Chondrocyte (in vitro differentiated cells): Measurements from ENCODE around the gene SMNDC1. TPM values are rescaled to one million over a fixed set of nuclear protein-coding genes. Genes with fewer than 3 reads are reported as not detected.

Source experiments
- DNase-seq: peaks from one replicate; pipeline ENCODE4 v3.0.0; 2021; ENCODE audit warnings: mixed read lengths, low spot score
- H3K27ac Mint-ChIP-seq: one replicate; pipeline ENCODE4 v1.8.0; 2021; ENCODE audit warnings: mild to moderate bottlenecking, moderate library complexity, mixed read lengths; ENCODE audit not compliant: unreplicated experiment
- H3K27me3 Mint-ChIP-seq: 2 replicates; pipeline ENCODE4 v1.8.0; 2021; ENCODE audit warnings: low read depth, mixed read lengths
- H3K36me3 Mint-ChIP-seq: 2 replicates; pipeline ENCODE4 v1.8.0; 2021; ENCODE audit warnings: low read depth, mixed read lengths
- H3K4me1 Mint-ChIP-seq: 2 replicates; pipeline ENCODE4 v1.8.0; 2021; ENCODE audit warnings: low read depth, mild to moderate bottlenecking, mixed read lengths
- H3K4me3 Mint-ChIP-seq: one replicate; pipeline ENCODE4 v1.8.0; 2021; ENCODE audit warnings: mild to moderate bottlenecking, moderate library complexity, mixed read lengths; ENCODE audit not compliant: unreplicated experiment
- H3K9me3 Mint-ChIP-seq: 2 replicates; pipeline ENCODE4 v1.8.0; 2021; ENCODE audit warnings: low read depth, mixed read lengths
- total RNA-seq: library from RNA; stranded (reverse); gene quantifications from 3 replicates; pipeline ENCODE4 v1.2.1, GENCODE V29; 2021
- TF ChIP-seq, protein P1 (sequence below): fragments of 200-600 bp; sonication (generic); IDR thresholded peaks from 2 replicates; pipeline ENCODE4 v1.5.0; 2021; ENCODE audit warnings: antibody characterized with exemption, mild to moderate bottlenecking, moderate library complexity

Gene SMNDC1
- total RNA-seq, 1 donor from 2014 or later, result 26.2 TPM

DNA sequence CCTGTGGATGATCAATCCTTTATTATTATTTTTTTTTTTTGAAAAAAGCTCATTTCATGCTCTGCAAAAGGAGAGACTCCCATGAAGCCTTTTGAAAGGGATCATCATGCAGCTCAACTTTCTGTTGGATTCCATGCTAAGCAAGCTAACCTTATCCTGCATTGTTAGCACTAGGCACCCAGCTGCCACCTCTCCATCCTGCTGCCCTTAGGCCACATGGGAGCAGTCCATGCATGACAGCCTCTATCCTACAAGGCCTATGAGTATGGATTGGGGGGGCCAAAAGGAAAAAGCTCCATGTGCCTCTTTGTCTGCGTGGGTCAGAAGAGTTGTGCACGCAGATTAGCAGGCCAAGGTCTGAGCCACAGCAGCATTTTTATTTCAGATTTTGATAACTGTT, 19.2 kb downstream of the SMNDC1 start:
- TF ChIP-seq, protein P1, sequence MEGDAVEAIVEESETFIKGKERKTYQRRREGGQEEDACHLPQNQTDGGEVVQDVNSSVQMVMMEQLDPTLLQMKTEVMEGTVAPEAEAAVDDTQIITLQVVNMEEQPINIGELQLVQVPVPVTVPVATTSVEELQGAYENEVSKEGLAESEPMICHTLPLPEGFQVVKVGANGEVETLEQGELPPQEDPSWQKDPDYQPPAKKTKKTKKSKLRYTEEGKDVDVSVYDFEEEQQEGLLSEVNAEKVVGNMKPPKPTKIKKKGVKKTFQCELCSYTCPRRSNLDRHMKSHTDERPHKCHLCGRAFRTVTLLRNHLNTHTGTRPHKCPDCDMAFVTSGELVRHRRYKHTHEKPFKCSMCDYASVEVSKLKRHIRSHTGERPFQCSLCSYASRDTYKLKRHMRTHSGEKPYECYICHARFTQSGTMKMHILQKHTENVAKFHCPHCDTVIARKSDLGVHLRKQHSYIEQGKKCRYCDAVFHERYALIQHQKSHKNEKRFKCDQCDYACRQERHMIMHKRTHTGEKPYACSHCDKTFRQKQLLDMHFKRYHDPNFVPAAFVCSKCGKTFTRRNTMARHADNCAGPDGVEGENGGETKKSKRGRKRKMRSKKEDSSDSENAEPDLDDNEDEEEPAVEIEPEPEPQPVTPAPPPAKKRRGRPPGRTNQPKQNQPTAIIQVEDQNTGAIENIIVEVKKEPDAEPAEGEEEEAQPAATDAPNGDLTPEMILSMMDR, result no peak
- Mint-ChIP-seq H3K4me1 (no peaks in the 10 kb centered on the region), H3K27ac (no peak overlapping the region), H3K36me3 (peaks cover 9% of the 10 kb centered on the region), H3K4me3 (no peak overlapping the region), H3K9me3 (no peaks in the 10 kb centered on the region), H3K27me3 (no peaks in the 10 kb centered on the region)
- DNase-seq, result no peak

DNA sequence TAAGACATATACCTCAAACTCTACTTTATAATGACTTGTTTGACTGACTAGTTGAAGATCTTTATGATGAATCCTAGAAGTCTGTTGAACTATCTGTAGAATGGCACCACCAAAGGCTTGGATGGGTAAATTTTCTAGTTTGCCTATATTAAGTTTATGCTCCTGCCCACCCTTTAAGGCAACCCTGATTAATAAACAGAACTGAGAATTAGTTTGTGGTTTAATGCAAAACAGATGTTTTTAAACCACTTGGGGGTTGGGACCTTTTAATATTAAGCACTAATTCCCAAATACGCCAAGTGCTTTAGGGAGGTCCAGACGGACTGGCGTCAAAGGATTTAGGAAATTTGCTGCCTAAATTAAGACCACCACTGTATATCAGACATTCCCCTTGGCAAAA, 20.5 kb downstream of the SMNDC1 start:
- DNase-seq, result no peak
- Mint-ChIP-seq H3K27ac (no peak overlapping the region), H3K4me1 (peaks cover 3% of the 10 kb centered on the region), H3K9me3 (no peaks in the 10 kb centered on the region), H3K36me3 (peaks cover 9% of the 10 kb centered on the region), H3K27me3 (no peaks in the 10 kb centered on the region), H3K4me3 (no peak overlapping the region)
- TF ChIP-seq, protein P1, result no peak

- H3K27ac Mint-ChIP-seq, result no peak overlapping the region
- TF ChIP-seq, protein P1, result peak; percentile 92
- no peak for DNase-seq
- H3K9me3 Mint-ChIP-seq, result no peaks in the 10 kb centered on the region
- H3K36me3 Mint-ChIP-seq, result peaks cover 2% of the 10 kb centered on the region
- no peak overlapping the region for H3K4me3 Mint-ChIP-seq
- H3K4me1 Mint-ChIP-seq, result peaks cover 12% of the 10 kb centered on the region
- no peaks in the 10 kb centered on the region for H3K27me3 Mint-ChIP-seq
Observed at GRCh38 chr10:110279407-110279986, 25.2 kb downstream of the SMNDC1 start.

GRCh38 chr10:110278562-110279406, 25.9 kb downstream of the SMNDC1 start:
- Mint-ChIP-seq H3K9me3 (no peaks in the 10 kb centered on the region), H3K27me3 (no peaks in the 10 kb centered on the region), H3K4me1 (peaks cover 19% of the 10 kb centered on the region), H3K4me3 (no peak overlapping the region), H3K36me3 (peaks cover 1% of the 10 kb centered on the region), H3K27ac (no peak overlapping the region)
- TF ChIP-seq, protein P1, result no peak
- no peak for DNase-seq

DNA sequence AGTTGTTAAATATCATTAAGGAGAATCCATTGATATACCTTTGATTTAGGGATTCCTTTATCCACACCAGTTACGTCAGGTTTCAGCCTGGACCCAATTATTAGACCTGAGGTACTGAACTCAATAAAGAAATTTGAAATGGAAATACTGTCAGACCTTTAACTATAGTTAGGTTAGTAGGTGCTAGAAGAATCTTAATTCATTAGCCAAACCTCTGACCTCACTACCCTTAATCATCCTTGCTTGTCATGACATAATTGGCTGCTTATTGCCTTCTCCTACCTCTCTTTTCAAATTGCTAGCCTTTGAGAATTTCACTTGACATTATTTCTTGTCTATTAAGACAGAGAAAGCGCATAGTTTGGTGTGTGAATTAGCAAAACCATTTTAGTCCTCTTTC, 27.1 kb downstream of the SMNDC1 start:
- H3K27me3 Mint-ChIP-seq, result no peaks in the 10 kb centered on the region
- no peak overlapping the region for H3K27ac Mint-ChIP-seq
- no peaks in the 10 kb centered on the region for H3K9me3 Mint-ChIP-seq
- DNase-seq, result no peak
- peaks cover 24% of the 10 kb centered on the region for H3K4me1 Mint-ChIP-seq
- no peak overlapping the region for H3K4me3 Mint-ChIP-seq
- TF ChIP-seq, protein P1, result no peak
- H3K36me3 Mint-ChIP-seq, result peaks cover 1% of the 10 kb centered on the region
